Stromal cell of bone marrow (primary cell): ENCODE measurements around the gene DOCK4.

Source experiments
- DNase-seq: peaks from one replicate; pipeline ENCODE4 v3.0.0-alpha.2; 2012; ENCODE audit warnings: low read depth

The DOCK4 gene

DNA sequence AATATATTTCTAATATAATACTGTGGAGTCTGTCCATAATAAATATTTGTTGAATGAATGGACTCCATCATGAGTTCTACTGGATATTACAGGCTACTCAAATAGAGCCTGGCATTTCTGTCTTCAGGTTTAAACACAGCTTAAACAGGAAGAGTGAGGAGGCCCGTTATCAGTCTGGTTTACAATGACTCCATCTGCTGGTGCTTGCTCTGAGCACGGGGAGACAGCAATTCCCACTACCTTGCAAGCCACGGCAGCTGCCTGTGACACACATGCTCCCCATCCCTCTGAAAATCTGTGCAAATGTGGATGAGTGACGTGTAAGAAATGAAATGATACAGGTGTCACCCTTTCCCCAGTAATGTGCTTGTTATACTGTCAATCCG is 350.4 kb downstream of the DOCK4 start:
- DNase-seq = no peak

DNA sequence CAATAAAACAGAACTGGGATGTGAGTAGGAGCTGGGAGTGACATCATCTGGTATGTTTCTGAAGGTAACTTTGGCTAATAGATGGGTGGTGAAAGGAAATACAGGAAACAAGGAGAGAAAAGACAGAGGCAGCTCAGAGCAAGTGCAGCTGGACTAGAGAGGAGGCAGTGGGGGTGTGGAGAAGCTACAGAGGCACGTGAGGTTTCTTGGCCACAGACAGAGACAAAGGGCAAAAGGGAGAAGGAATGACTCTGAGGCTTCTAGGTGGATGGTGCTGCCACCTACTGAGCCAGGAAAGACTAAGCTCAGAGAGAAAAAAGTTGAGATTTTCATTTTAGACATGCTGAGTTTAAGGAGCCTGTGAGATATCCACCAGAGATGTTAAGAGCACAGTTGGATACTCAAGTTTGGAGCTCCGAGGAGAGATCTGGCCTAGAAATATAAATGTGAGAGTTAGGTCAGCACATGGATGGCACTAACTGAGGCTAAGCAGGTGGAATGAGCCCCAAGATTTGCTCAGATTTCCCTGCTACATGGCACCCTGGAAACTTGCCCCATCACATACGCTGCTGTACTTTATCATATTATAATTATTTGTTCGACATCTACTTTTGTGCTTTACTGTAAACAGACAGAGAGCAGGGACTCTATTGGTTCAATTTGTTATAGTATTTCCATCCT is 350.9 kb downstream of the DOCK4 start:
- peak; percentile 73 for DNase-seq

DNA sequence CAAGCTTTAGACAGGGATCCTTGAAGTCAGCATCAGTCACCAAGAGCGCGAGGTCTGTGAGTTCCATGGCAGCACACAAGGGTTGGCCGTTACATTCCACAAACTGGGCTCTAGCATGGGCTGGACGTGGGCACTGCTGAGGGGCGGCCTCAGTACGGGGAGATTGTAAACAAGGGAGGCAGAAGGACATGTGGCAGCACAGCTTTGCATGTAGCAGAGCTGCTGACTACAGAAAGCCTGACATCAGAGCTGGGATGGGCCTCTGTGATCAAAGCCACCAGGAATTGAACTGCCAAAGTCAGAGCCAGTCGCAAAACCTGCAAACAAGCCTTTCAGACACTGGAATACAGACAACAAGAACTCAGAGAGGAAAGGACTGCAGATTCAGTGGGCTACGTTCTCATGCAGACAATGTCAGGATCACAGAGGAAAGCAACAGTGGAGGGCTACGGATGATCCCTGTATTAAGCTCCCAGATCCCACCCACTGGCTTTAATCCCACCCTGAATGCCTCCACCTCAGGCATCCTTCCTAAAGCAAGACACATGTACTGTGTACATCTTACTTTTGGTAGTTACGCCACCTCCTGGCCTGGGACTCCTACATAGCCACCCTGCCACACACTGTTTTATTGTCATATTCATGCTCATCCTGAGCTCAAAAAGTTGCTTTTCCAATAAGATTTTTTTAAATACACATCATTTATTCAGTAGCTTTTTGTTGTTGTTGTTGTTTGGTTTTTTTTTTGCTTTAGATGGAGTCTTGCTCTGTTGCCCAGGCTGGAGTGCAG is 352.8 kb downstream of the DOCK4 start:
- DNase-seq = no peak

DNA sequence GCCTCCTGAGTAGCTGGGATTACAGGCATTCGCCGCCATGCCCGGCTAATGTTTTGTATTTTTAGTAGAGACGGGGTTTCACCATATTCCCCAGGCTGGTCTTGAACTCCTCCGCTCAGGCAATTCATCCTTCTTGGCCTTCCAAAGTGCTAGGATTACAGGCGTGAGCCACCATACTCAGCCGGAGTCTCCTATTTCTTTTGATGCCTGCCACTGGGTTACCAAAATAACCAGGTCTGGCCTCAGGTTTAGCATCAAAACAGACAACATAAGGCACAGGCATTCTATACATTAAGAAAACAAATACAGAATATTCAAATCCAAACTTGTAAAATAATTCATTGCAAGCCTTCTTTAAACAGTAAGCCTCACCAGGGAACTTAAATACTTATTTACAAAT is 354.1 kb downstream of the DOCK4 start:
- DNase-seq = no peak

DNA sequence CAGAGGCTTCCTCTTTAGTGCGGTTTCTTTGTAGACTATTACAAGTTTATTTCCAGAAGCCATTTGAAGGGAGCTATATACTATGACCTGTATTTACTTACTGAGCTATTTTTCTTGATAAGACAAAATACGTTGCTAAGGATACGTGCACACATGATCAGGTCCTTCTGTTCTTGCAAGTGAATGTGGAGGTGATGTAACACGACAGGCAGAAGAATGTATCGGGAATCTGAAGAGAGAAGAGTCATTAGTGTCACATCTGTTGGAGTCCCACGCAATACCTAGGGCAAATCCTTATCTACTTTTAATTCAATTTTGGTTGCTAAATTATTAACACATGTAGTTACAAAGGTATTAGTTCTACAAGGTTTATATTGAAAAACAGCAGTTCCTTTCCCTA is 359.3 kb downstream of the DOCK4 start:
- no peak for DNase-seq

DNA sequence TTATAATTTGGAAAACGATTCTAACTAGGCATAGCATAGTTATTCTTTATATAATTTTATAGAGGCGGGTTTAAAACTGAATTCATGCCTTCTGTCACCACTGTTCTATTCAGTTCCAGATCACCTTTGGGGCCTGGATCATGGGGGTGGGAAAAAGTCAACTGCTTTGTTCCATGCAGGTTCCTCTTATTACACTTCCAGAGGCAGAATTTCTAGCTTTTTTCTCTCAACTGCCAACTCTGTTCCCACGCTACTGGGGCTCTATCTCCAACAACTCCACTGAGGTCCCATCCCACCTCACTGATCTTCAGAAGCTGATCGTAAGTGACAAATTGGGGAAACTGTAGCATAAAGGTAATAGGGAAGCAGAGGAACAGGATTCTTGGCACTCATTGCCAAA is 360.3 kb downstream of the DOCK4 start:
- DNase-seq = no peak

DNA sequence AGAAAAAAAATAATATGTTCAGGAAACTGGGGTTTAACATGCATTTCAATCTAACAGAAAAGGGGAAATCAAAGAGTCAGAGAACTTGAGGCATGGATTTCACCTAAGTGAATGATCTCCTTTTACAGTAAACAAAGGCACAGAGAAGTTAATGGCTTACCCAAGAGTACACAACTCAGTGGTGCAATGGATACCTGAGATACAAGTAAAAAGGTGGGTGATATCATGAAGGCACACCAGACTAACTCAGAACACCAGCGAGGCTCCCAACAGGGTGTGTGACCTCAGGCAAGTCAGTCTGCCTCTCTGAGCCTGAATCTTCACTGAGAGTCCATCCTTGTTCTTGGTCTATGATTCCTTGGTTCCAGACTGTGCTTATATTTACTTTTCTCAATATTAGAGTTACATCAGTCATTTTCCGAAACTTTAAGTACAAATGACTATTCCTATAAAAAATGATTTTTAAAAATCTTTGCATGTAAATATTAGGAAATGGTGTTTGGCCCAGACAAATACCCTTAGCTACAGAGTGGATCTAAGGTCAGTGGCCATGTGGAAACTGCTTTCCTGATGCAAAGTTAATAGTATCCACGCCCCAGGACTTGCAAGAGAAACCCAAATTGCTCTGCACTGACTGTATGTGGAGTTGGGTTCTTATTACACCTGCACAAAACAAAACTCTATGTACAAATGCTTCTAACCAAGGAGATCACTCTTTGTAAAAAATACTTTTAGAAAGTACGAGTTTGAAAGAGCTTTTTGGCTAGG is 361.1 kb downstream of the DOCK4 start:
- DNase-seq = no peak

DNA sequence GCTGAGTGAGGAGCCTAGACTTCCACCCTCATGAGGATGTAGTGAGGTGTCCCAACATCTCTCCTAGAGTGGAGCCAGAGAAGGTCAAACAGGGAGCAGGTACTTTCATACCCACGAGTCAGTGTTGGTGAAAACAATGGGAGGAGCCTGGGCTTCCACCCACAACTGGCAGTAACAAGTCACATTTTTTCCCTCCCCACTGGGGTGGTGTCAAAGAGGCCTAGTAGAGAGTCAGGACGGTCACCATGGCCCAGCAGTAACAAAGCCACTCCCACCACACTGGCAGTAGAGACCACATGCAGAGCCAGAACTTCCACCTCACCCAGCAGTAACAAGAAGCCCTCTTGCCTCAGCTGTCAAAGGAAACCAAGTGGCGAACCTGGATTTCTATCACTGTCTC is 363.7 kb downstream of the DOCK4 start:
- DNase-seq = no peak

DNA sequence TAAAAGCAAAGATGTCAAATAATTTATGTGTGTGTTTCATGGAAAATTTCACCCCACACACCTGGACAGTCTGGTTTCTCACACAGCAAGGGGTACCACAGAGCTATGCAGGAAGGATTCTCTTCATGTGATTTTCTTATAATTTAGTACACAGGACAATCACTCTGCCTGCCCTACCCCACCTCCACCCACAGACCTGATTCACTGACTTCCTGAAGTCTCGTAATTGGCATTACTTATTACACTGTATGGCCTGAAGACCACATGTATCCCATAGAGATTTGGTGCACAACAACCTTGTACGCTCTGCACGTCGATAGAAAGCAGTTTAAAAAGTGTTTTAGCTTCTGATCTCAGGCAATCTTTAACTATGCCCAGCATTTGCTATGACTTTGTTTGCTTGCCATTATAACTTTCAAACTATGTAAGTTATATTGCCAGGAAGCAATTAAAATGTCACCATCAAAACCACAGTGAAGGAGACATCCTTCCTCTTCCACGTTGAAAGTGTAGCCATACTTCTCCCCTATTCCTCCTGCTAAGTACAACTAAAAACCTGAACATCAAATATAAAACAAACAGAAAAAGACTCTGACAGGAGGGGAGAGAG is 364.5 kb downstream of the DOCK4 start:
- DNase-seq = no peak

DNA sequence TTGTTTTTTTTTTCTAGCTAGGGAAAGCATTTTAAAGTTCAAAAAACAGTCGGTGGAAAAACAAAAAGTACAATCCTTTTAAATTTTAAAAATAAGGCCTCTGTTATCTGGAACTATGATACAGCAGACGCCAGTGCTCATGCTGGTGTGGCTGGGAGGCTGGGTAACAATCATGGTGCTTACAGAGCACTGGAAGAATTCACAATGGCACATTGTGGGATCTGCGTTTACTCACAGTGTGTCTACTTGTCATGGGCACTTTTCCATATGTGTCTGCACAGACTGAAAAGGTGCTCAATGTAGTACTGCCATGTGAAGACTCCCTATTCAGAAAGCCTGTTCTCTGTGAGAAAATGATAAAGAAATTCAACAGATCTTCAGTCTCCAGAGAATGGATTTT is 365.7 kb downstream of the DOCK4 start:
- DNase-seq = no peak

DNA sequence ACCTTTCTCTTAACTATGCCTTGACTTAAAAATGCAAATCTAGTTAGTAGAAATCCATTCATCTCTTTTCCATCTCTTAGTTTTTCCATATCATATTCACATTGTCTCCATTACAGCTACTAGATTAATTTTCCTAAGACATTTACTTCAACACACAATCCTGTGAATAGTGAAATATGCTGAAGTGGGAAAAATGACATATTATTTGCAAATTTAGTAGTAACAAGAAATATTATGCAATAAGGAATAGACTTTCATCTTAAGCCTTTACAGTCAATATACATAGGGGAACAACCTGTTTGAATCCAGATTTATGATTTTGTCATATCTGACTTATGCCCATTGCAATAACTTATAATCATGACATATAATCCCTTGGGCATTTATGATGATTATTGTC is 366.9 kb downstream of the DOCK4 start:
- DNase-seq = no peak

DNA sequence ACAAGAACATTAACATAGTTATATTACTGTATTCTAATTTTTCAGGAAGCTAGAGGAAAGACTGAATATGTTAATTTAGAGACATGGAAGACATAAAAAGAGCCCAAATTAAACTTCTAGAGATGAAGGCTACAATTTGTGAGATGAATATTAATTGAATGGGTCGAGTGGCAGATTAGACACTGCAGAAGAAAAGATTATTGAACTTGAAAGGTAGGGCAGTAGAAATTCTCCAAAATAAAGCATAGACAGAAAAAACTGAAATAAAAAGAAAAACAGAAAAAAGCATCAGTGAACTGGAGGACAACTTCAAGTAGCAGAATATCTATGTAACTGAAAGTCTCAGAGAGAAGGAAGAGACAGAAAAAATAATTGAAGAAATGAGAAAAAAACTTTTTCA is 369.6 kb downstream of the DOCK4 start:
- no peak for DNase-seq

DNA sequence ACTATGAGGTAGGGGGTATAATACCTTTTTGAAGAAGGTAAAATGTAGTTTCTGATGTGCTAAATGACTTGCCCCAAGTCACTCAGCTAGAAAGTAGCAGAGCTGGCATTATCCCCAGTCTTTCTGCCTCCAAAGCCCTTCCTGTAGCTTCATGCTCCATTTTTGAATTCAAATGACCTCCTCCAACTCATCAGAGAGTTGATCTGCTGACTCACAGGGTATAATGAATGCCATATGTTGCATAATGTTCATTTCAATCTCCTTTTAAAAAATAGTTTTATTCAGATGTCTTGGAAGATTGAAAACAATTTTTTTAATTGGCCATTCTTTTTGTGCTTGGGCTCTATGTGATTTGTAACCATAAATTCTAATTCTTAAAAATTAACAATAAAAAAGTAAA is 371.1 kb downstream of the DOCK4 start:
- peak; percentile 86 for DNase-seq

DNA sequence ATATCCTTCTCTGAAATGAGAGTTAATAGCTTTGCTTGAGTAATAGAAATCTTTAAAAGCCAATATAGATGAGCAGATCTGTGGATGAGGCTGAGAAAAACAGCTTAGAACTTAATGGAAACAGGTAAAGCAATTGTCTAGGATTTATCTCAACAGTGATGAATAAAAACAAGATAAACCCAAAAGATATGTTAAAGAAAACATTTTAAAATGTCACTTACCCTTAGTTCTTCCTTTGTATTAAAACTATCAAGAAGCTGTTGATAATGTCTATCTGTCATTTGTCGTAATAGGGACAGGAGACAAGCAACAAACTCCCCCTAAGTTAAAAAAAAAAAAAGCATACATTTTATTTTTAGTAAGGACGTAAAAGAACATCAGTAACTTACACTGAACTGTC is 371.8 kb downstream of the DOCK4 start:
- DNase-seq = no peak

DNA sequence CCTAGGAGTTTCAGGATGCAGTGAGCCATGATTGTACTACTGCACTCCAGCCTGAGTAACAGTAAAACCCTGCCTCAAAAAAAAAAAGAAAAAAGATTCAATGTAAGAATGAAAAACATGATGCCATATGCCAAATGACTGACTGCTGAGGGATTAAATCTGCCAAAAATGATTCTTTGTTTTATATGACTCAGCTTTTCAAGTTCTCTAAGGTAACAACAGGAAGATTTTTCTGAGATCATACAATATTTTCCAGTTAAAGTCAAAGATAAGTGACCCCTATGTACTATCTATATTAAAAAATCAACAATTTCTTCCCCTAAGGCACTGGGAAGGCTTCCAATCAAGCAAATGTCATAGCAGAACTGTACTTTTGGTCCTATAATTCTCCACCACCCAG is 372.7 kb downstream of the DOCK4 start:
- peak; percentile 32 for DNase-seq

DNA sequence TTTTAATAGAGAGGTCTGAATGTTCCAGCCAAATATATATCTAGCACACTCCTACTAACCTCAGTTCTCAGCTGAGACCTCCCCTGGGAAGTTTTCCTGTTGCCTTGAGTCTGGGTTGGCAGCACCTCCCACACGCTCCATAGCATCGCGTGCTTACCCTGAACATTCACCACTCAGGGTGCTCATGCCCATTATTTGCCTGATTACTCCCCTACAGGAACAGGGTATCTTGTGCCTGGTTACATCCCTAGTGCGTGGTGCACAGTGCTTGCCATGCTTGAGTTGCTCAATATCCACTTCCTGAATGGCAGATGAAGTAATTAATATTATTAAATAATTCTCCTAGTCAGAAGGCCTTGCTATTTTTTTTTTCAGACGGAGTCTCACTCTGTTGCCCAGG is 374.0 kb downstream of the DOCK4 start:
- DNase-seq = no peak

DNA sequence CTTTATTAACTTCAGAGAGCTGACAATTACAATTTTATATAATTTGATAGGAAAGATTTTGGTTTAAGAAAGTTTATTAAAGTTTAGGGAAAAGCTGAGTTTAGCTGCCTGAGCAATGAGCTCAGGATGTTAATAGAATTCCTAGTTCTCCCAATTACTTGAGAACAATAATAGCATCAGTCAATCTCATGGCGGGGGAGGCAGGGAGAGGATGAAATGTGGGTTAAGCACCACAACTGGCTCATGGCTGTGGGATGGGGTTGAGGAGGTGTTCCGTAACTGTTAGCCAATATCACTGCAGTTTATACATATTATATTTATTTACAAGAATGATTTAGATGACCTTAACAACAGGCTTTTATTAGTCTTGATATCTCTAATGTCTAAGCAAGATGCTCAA is 377.0 kb downstream of the DOCK4 start:
- DNase-seq = no peak

DNA sequence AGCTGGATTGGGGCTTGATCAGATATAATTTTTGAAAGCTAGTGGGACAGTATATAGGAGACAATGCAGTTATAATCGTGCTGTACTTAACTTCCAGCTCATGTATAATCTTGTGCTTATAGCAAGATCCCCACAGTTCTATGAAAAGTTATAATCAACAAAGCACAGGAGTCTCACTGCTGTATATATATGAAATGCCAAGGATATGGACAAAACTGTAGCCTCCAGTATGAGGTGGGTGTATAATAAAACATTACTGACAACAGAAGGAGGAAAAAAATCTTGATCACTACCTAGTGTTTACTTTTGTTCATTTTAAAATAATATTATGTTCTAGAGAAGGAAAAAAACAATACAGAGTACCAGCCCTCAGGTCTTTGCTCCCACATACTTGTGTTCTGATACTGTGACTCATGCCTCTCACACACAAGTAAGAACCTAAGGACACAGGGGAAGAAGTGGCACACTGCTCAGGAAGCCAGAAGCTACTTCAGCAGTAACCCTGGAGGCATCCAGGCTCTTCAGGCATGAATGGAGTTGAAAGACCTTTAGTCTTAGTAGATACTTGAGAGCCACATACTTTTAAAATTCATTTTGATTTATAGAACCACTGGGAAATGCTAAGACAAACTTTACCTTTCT is 378.2 kb downstream of the DOCK4 start:
- peak; percentile 13 for DNase-seq

DNA sequence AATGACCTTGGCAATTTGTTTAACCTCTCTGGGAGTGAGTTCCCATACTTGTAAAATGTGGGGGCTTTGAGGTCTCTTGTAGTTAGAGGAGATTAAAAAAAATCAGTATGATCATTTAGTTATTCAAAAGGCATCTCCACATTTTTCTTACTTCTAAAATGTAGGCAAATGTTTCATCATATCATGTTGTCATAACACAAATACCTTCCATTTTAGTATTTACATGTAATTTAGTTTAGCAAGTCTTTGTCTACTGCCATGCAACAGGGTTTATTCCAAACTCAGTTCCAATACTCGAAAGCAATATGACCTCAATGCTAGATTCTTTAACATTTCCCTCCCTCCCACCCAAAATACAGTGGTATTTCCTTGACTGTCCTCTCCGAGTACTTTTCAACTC is 381.2 kb downstream of the DOCK4 start:
- no peak for DNase-seq

DNA sequence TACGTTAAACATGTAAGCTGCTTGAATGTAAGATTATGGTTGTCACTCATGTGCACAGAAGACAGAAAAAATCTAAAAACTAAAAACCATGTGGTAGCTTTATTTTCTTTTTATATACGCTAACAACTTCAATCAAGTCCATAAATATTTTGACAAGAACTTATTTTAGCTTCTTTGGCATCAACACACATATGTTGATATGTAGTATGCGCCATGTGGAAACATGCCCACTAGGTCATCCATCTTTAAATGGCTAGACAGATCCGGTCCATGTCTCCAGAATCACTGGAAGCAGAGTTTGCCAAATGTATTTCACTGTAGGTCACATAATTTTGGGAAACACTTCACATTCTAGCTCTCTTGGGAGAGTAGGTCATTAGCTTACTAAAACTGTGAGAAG is 382.4 kb downstream of the DOCK4 start:
- no peak for DNase-seq

DNA sequence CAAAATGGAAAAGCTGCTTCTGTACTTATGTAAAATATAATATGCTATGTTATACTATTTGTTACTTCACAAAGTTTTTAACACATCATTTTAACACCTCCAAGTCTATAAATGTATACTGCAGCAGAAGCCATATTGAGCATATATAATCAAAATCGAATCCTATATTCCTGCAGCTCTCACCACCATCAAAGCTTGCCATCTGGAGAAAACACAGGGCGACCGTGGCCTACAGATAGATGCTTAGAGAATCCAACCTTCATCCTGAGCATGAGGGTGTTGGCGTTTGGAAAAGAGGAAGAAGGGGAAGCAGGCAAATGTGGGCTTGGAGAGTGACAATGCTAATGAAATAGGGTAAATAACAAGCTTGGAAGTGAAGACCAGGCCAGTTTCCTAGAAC is 385.2 kb downstream of the DOCK4 start:
- DNase-seq = no peak

DNA sequence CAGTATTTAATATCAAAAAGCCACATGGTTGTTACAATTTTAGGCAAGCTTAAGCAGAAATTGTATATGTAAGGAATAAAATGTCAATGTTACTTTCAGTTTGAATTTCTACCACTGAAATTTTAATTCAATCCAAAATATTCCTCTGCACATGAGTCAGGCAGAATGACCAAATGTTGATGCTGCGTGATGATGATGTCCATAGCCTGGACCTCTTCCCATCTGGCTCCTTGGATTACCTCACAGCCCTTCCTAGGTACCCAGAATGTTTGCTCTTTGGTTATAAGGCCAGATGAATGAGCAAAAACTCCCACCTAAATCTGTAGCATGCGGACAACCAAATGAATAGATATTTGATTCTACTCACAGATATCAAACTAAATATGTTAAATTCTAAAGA is 385.6 kb downstream of the DOCK4 start:
- peak; percentile 8 for DNase-seq
